Esophagus muscularis mucosa (tissue), 4 donors: ENCODE results near the gene MAP1S. TPM values are rescaled to one million over a fixed set of nuclear protein-coding genes. Genes with fewer than 3 reads are reported as not detected.

ENCODE experiments used
- DNase-seq: peaks from one replicate; pipeline ENCODE4 v3.0.0-alpha.2; 2017; ENCODE audit errors: extremely low spot score
- H3K27ac ChIP-seq, 4 donors: fragments of 200-600 bp; sonication (generic); replicated peaks in 1 of 4; 1 replicate in 3 of 4; 2 replicates in 1 of 4; pipeline ENCODE4 v1.5.1; 2016 to 2019; ENCODE audit warnings: mild to moderate bottlenecking in 1 of 4
- H3K27me3 ChIP-seq, 4 donors: fragments of 200-600 bp; sonication (generic); one replicate each; pipeline versions ENCODE4 v1.5.1 to v1.6.0; 2016 to 2019
- H3K36me3 ChIP-seq, 4 donors: fragments of 200-600 bp; sonication (generic); one replicate each; pipeline ENCODE4 v1.5.1; 2016 to 2019
- H3K4me1 ChIP-seq, 4 donors: fragments of 200-600 bp; sonication (generic); one replicate each; pipeline ENCODE4 v1.5.1; 2016 to 2019
- H3K4me3 ChIP-seq, 4 donors: fragments of 200-600 bp; sonication (generic); 1 replicate in 2 of 4; 2 replicates in 2 of 4; pipeline ENCODE4 v1.5.1; 2016 to 2019; ENCODE audit warnings: mild to moderate bottlenecking in 4 of 4, moderate library complexity in 1 of 4
- H3K9me3 ChIP-seq, 4 donors: fragments of 200-600 bp; sonication (generic); 1 replicate in 3 of 4; 2 replicates in 1 of 4; pipeline ENCODE4 v1.5.1; 2016 to 2019
- CTCF ChIP-seq, 3 experiments: fragments of 200-600 bp in 2 of 3; fragments of 450-650 bp in 1 of 3; sonication (generic) in 2 of 3; IDR thresholded peaks; one replicate each; pipeline ENCODE4 v1.5.1; 2017 to 2019; ENCODE audit warnings: antibody characterized with exemption in 3 of 3, mild to moderate bottlenecking in 2 of 3, moderate library complexity in 1 of 3
- EP300 ChIP-seq: sonication (generic); formaldehyde crosslinking; IDR thresholded peaks from one replicate; pipeline ENCODE4 v1.6.1; 2017; ENCODE audit warnings: antibody characterized with exemption
- POLR2A ChIP-seq: fragments of 450-650 bp; IDR thresholded peaks from one replicate; pipeline ENCODE4 v1.6.1; 2017; ENCODE audit warnings: antibody characterized with exemption, moderate library complexity, mild to moderate bottlenecking, low read depth
- POLR2AphosphoS5 ChIP-seq, 2 donors: sonication (generic); formaldehyde crosslinking; IDR thresholded peaks; one replicate each; pipeline ENCODE4 v1.6.1; 2017; ENCODE audit warnings: antibody characterized with exemption in 2 of 2
- WGBS: methylation state at CpG from one replicate; pipeline ENCODE4 v1.1.5; 2018; 5-methylcytosine and 5-hydroxymethylcytosine counted together
- intact Hi-C: fragments of 100-400 bp; cut with DNase I; formaldehyde crosslinking; loops from one replicate; pipeline ENCODE4 v1.15.1; 2023
- total RNA-seq, 4 donors: library from RNA; depleted of rRNA; stranded (reverse); fragments of >200 nt; gene quantifications; one replicate each; pipeline versions ENCODE4 v1.1.0 to v1.2.1, GENCODE V29; 2016

MAP1S gene
- total RNA-seq, 4 donors from 2014 or later: 24.1 to 50.9 (median 35.9) TPM

- no peak for TF ChIP-seq EP300
- no peak for TF ChIP-seq POLR2AphosphoS5 (IDR thresholded peaks at IDR 0.05)
- TF ChIP-seq POLR2A: no peak
- intact Hi-C loops: no loop called here
- 53% methylated on average over 15 of the region's 15 CpGs for WGBS
- H3K4me1 ChIP-seq: peaks cover 21 to 32% (median 30%) of the 10 kb centered on the region in 4 donors
- DNase-seq: no peak
- H3K27me3 ChIP-seq: peaks cover 0 to 97% (median 47%) of the 10 kb centered on the region in 4 donors
- H3K4me3 ChIP-seq: no peak overlapping the region
- H3K27ac ChIP-seq: no peak overlapping the region
- H3K36me3 ChIP-seq: no peaks in the 10 kb centered on the region
- H3K9me3 ChIP-seq: no peaks in the 10 kb centered on the region
These were observed 33.7 kb upstream of the MAP1S start for GRCh38 chr19:17685451-17686022.

GRCh38 chr19:17686023-17686521 is 33.2 kb upstream of the MAP1S start:
- peak overlapping the region in 3 of 4 donors; percentile 6 to 37 (median 21) for H3K4me3 ChIP-seq
- DNase-seq: no peak
- intact Hi-C loops: no loop called here
- H3K9me3 ChIP-seq: no peaks in the 10 kb centered on the region
- no peaks in the 10 kb centered on the region for H3K36me3 ChIP-seq
- H3K27me3 ChIP-seq: peaks cover 0 to 99% (median 46%) of the 10 kb centered on the region in 4 donors
- WGBS: under 1% methylated on average over 11 of the region's 12 CpGs
- H3K27ac ChIP-seq: no peak overlapping the region
- TF ChIP-seq CTCF (IDR thresholded peaks at IDR 0.05) (no peak), POLR2AphosphoS5 (IDR thresholded peaks at IDR 0.05) (no peak), POLR2A (no peak), EP300 (no peak)
- peaks cover 16 to 31% (median 29%) of the 10 kb centered on the region in 4 donors for H3K4me1 ChIP-seq

- peaks cover 16 to 31% (median 29%) of the 10 kb centered on the region in 4 donors for H3K4me1 ChIP-seq
- WGBS: 8% methylated on average over 2 of the region's 28 CpGs
- intact Hi-C loops: no loop called here
- H3K4me3 ChIP-seq: peak overlapping the region; percentile 6 to 37 (median 18)
- no peak overlapping the region for H3K27ac ChIP-seq
- no peaks in the 10 kb centered on the region for H3K36me3 ChIP-seq
- H3K9me3 ChIP-seq: no peaks in the 10 kb centered on the region
- H3K27me3 ChIP-seq: peaks cover 0 to 99% (median 42%) of the 10 kb centered on the region in 4 donors
- DNase-seq: no peak
- no peak for TF ChIP-seq POLR2AphosphoS5 (IDR thresholded peaks at IDR 0.05)
- TF ChIP-seq POLR2A: no peak
- no peak for TF ChIP-seq CTCF (IDR thresholded peaks at IDR 0.05)
- TF ChIP-seq EP300: no peak
These were observed 32.7 kb upstream of the MAP1S start for GRCh38 chr19:17686592-17687024.

GRCh38 chr19:17687141-17687856 is 32.0 kb upstream of the MAP1S start:
- no peak overlapping the region for H3K27ac ChIP-seq
- WGBS: under 1% methylated on average over 17 of the region's 24 CpGs
- peaks cover 16 to 31% (median 29%) of the 10 kb centered on the region in 4 donors for H3K4me1 ChIP-seq
- DNase-seq: no peak
- peaks cover 0 to 98% (median 39%) of the 10 kb centered on the region in 4 donors for H3K27me3 ChIP-seq
- no peaks in the 10 kb centered on the region for H3K9me3 ChIP-seq
- peak overlapping the region in 2 of 4 donors; percentile 6 to 21 for H3K4me3 ChIP-seq
- intact Hi-C loops: no loop called here
- TF ChIP-seq POLR2A: no peak
- TF ChIP-seq CTCF (IDR thresholded peaks at IDR 0.05): no peak
- no peak for TF ChIP-seq POLR2AphosphoS5 (IDR thresholded peaks at IDR 0.05)
- TF ChIP-seq EP300: no peak
- no peaks in the 10 kb centered on the region for H3K36me3 ChIP-seq
